SU-DHL-6 (cell line): ENCODE results near the gene MME.

Experiments used
- EZH2phosphoT487 ChIP-seq: fragments of 200-600 bp; sonication (generic), shearing (Covaris generic); conservative IDR thresholded peaks from 2 replicates; pipeline ENCODE4 v1.6.1; 2018; ENCODE audit warnings: mild to moderate bottlenecking, antibody characterized with exemption, low read length, moderate library complexity, mixed read lengths
- TF ChIP-seq, protein P1 (sequence below): fragments of 200-600 bp; sonication (generic); IDR thresholded peaks from one replicate; pipeline ENCODE4 v1.5.1; 2017; ENCODE audit warnings: antibody characterized with exemption, mild to moderate bottlenecking, low read length, moderate library complexity; ENCODE audit not compliant: insufficient read depth, poor library complexity, severe bottlenecking

GRCh38 chr3:155102329-155102728 lies 22.2 kb downstream of the MME start:
- TF ChIP-seq, protein P1, sequence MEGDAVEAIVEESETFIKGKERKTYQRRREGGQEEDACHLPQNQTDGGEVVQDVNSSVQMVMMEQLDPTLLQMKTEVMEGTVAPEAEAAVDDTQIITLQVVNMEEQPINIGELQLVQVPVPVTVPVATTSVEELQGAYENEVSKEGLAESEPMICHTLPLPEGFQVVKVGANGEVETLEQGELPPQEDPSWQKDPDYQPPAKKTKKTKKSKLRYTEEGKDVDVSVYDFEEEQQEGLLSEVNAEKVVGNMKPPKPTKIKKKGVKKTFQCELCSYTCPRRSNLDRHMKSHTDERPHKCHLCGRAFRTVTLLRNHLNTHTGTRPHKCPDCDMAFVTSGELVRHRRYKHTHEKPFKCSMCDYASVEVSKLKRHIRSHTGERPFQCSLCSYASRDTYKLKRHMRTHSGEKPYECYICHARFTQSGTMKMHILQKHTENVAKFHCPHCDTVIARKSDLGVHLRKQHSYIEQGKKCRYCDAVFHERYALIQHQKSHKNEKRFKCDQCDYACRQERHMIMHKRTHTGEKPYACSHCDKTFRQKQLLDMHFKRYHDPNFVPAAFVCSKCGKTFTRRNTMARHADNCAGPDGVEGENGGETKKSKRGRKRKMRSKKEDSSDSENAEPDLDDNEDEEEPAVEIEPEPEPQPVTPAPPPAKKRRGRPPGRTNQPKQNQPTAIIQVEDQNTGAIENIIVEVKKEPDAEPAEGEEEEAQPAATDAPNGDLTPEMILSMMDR, result no peak
- TF ChIP-seq EZH2phosphoT487, result no peak
